Loucy (cell line): ENCODE results near the gene HPSE2.

Source experiments
- EZH2phosphoT487 ChIP-seq: fragments of 200-600 bp; IDR thresholded peaks from 2 replicates; pipeline ENCODE4 v1.6.1; 2018; ENCODE audit warnings: antibody characterized with exemption, mild to moderate bottlenecking, moderate library complexity, borderline replicate concordance
- TF ChIP-seq, protein P1 (sequence below): fragments of 200-600 bp; sonication (generic); conservative IDR thresholded peaks from 2 replicates; pipeline ENCODE4 v1.5.1; 2014; ENCODE audit warnings: mild to moderate bottlenecking, antibody characterized with exemption, low read length

DNA sequence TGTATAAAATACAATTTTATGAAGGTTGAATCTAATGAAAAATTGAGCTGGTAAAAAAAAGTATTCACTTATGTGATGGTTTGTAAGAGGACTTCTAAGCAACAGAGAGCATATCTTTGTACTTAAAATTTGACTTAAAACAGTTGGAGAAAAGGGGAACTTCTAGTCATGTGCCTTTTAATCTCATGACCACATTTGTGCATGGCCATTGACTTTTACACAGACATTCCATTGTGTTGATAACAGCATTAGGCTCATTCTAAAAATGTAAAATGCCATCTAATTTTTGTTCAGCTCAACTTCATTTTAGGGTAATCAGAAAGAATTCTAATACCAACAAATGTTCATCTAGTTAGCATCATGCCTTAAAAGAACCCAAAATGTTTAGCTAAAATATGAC is 119.9 kb downstream of the HPSE2 start:
- TF ChIP-seq, protein P1, sequence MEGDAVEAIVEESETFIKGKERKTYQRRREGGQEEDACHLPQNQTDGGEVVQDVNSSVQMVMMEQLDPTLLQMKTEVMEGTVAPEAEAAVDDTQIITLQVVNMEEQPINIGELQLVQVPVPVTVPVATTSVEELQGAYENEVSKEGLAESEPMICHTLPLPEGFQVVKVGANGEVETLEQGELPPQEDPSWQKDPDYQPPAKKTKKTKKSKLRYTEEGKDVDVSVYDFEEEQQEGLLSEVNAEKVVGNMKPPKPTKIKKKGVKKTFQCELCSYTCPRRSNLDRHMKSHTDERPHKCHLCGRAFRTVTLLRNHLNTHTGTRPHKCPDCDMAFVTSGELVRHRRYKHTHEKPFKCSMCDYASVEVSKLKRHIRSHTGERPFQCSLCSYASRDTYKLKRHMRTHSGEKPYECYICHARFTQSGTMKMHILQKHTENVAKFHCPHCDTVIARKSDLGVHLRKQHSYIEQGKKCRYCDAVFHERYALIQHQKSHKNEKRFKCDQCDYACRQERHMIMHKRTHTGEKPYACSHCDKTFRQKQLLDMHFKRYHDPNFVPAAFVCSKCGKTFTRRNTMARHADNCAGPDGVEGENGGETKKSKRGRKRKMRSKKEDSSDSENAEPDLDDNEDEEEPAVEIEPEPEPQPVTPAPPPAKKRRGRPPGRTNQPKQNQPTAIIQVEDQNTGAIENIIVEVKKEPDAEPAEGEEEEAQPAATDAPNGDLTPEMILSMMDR: no peak
- TF ChIP-seq EZH2phosphoT487: no peak
